Skeletal muscle satellite cell (primary cell): ENCODE results near the gene SYPL2. TPM values are rescaled to one million over a fixed set of nuclear protein-coding genes. Genes with fewer than 3 reads are reported as not detected.
A peak's percentile ranks its signal among the peaks of the same experiment; 100 is the strongest.

Experiments used
- H3K27me3 ChIP-seq: 2 replicates; pipeline ENCODE4 v1.7.0; 2013; ENCODE audit warnings: low read length; ENCODE audit not compliant: control insufficient read depth, insufficient read depth
- H3K36me3 ChIP-seq: 2 replicates; pipeline ENCODE4 v1.7.0; 2013; ENCODE audit warnings: mild to moderate bottlenecking, control low read depth, low read length; ENCODE audit not compliant: insufficient read depth
- H3K4me1 ChIP-seq: 2 replicates; pipeline ENCODE4 v1.7.0; 2013; ENCODE audit warnings: low read length; ENCODE audit not compliant: control insufficient read depth, insufficient read depth
- H3K4me2 ChIP-seq: 2 replicates; pipeline ENCODE4 v1.7.0; 2013; ENCODE audit warnings: mild to moderate bottlenecking, low read length
- H3K4me3 ChIP-seq: 2 replicates; pipeline ENCODE4 v1.7.0; 2013; ENCODE audit warnings: low read length
- H3K9ac ChIP-seq: 2 replicates; pipeline ENCODE4 v1.7.0; 2013; ENCODE audit warnings: mild to moderate bottlenecking, low read depth, low read length, moderate library complexity
- H3K9me3 ChIP-seq: replicated peaks from 2 replicates; pipeline ENCODE4 v1.7.0; 2013; ENCODE audit warnings: mild to moderate bottlenecking, control low read depth, low read length
- total RNA-seq: library from RNA; depleted of rRNA; stranded (reverse); fragments of >200 nt; gene quantifications from 2 replicates; pipeline ENCODE4 v1.2.3, GENCODE V29; 2012; rRNA removed

The SYPL2 gene
- under 0.01 and 0.25 TPM in 2 replicates for total RNA-seq

- peaks cover 80% of the 10 kb centered on the region for H3K27me3 ChIP-seq
- H3K9ac ChIP-seq, result peak within 1 kb of the TSS; percentile 31
- peak within 1 kb of the TSS; percentile 70 for H3K4me3 ChIP-seq
- H3K4me2 ChIP-seq, result peak within 1 kb of the TSS; percentile 78
- no peaks in the 10 kb centered on the region for H3K36me3 ChIP-seq
- no peaks in the 10 kb centered on the region for H3K9me3 ChIP-seq
- peaks cover 4% of the 10 kb centered on the region for H3K4me1 ChIP-seq
Observed at GRCh38 chr1:109466452-109467300, at the start of gene SYPL2. SYPL2 (plus strand) TSS chr1:109466546; CDS start chr1:109466844, 298 bp downstream.

GRCh38 chr1:109423498-109423897, 42.8 kb upstream of the SYPL2 start:
- peaks cover 21% of the 10 kb centered on the region for H3K36me3 ChIP-seq
- H3K9me3 ChIP-seq, result no peaks in the 10 kb centered on the region
- H3K4me2 ChIP-seq, result peak overlapping the region; percentile 38
- H3K27me3 ChIP-seq, result no peaks in the 10 kb centered on the region
- H3K4me1 ChIP-seq, result peaks cover 18% of the 10 kb centered on the region
- H3K9ac ChIP-seq, result no peak overlapping the region
- no peak overlapping the region for H3K4me3 ChIP-seq

DNA sequence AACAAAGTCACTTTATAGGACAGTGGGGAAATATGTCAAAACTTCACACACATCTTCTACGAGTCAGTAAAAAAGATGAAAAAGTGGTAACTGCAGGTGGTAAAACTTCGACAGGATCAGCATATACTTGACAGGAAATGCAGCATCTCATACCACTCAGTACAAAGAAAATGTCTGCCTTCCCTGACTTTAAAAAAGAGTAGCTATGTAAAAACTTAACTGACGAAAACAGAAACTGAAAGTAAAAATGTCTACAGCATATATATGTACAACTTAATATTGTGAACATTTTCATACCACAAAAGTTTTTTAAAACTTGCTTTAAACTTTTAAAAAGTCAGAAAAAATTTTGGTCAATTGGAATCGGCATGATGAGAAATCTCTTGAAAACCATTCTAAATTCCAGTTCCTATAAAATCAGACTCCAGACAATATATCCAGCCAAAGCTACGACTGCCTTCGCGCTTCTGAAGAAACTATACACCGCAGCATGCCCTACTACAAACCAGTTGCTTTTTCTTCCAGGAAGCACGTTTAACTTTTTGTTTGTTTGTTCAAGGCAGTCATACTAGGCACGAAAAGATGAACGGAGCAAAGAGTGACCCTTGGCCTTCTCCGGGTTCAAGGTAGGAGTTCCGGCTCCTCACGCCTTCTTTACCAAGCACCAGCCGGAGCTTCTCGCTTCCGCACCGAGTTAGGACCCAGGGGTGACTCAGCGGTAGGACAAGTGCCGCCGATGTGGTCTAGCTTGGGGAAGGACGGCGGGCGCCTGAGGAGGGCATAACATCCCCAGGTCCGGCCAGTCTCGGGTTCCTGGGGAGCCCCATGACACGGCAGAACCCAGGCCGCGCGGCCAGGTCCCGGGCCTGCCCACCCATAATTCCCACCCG, 40.7 kb upstream of the SYPL2 start:
- peak overlapping the region; percentile 86 for H3K4me2 ChIP-seq
- peak overlapping the region; percentile 80 for H3K4me3 ChIP-seq
- H3K36me3 ChIP-seq, result peaks cover 13% of the 10 kb centered on the region
- H3K4me1 ChIP-seq, result peaks cover 18% of the 10 kb centered on the region
- H3K9me3 ChIP-seq, result no peaks in the 10 kb centered on the region
- H3K27me3 ChIP-seq, result no peaks in the 10 kb centered on the region
- H3K9ac ChIP-seq, result peak overlapping the region; percentile 85

DNA sequence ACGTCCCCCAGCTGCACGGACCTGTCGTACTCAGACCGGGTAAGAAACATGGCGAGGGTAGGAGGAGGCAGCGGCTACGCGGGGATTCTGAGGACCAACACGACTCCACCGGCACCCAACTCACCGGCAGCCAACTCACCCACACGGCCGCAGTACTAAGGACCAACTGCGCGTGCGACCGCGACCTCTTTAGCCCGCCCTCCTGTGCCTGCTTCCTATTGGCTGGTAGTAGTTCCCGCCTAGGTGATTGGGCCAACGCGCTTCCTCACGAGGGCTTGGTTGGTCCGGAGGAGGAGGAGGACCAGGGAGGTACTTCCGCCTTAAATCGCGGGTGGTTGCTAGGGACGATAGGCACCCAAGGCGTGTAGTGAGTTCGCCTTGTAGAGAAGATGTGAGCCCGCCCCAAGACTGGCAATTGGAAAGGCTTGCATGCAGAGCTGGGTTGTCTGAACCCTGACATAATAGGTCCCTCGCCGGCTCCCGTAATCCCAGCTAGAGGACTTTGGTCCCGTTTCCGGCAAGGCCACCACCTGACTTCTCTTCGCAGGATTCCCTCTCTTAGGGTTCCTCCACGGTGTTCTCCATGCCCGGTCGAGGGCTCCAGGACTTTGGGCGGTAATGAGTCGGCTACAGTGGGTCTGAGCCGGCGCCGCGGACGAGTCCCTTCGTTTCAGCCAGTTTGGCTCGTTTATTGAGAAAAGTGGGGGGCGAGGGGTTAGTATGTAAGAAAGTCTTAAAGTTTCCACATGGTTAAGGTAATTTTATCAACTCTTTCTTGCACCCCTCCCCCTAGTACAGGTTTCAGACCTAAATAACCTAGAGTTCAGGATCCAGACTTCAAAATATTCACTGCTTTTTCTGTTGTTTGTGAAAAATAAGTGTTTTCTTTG, 39.8 kb upstream of the SYPL2 start, which contains the start of gene PSMA5:
PSMA5 (minus strand) TSS at position 168 of the 890 bp plus-strand sequence; CDS start at position 50, 118 bp downstream.
- H3K4me3 ChIP-seq, result peak within 1 kb of the TSS; percentile 80
- peaks cover 18% of the 10 kb centered on the region for H3K4me1 ChIP-seq
- peak within 1 kb of the TSS; percentile 87 for H3K4me2 ChIP-seq
- H3K27me3 ChIP-seq, result no peaks in the 10 kb centered on the region
- H3K9ac ChIP-seq, result peak within 1 kb of the TSS; percentile 85
- no peaks in the 10 kb centered on the region for H3K9me3 ChIP-seq
- H3K36me3 ChIP-seq, result peaks cover 4% of the 10 kb centered on the region

DNA sequence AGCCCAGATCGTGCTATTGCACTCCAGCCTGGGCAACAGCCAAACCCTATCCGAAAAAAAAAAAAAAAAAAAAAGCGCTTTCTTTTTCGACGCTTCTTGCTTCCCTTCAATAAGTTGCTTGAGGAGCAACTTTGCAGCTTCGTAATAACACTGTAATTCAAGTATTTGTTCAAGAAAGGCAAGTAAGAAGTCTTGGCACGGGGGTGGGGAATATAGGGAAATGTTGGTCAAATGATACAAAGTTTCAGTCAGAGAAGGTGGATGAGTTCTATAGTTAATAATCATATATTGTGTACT, 39.2 kb upstream of the SYPL2 start:
- H3K9me3 ChIP-seq, result no peaks in the 10 kb centered on the region
- H3K4me3 ChIP-seq, result peak overlapping the region; percentile 80
- H3K27me3 ChIP-seq, result no peaks in the 10 kb centered on the region
- H3K9ac ChIP-seq, result peak overlapping the region; percentile 84
- peaks cover under 1% of the 10 kb centered on the region for H3K36me3 ChIP-seq
- H3K4me2 ChIP-seq, result peak overlapping the region; percentile 87
- peaks cover 18% of the 10 kb centered on the region for H3K4me1 ChIP-seq

GRCh38 chr1:109432336-109432735, 34.0 kb upstream of the SYPL2 start:
- H3K9ac ChIP-seq, result no peak overlapping the region
- no peak overlapping the region for H3K4me2 ChIP-seq
- no peak overlapping the region for H3K4me3 ChIP-seq
- H3K27me3 ChIP-seq, result no peaks in the 10 kb centered on the region
- H3K36me3 ChIP-seq, result no peaks in the 10 kb centered on the region
- peaks cover 4% of the 10 kb centered on the region for H3K4me1 ChIP-seq
- H3K9me3 ChIP-seq, result no peaks in the 10 kb centered on the region

- no peaks in the 10 kb centered on the region for H3K36me3 ChIP-seq
- no peak overlapping the region for H3K4me3 ChIP-seq
- H3K9me3 ChIP-seq, result no peaks in the 10 kb centered on the region
- H3K4me2 ChIP-seq, result no peak overlapping the region
- H3K4me1 ChIP-seq, result peaks cover 3% of the 10 kb centered on the region
- no peak overlapping the region for H3K9ac ChIP-seq
- H3K27me3 ChIP-seq, result no peaks in the 10 kb centered on the region
Observed at GRCh38 chr1:109433322-109433721, 33.0 kb upstream of the SYPL2 start.

DNA sequence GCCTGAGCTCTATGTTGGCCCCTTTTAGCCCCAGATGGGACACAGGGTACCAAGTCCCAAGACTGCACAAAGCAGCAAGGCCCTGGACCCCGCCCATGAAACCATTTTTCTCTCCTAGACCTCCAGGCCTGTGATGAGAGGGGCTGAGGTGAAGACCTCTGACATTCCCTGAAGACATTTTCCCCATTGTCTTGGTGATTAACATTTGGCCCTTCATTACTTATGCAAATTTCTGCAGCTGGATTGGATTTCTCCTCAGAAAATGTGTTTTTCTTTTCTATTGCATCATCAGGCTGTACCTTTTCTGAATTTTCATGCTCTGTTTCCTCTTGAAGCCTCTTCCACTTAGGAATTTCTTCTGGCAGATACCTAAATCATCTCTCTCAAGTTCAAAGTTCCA, 31.9 kb upstream of the SYPL2 start:
- peaks cover 12% of the 10 kb centered on the region for H3K4me1 ChIP-seq
- H3K4me3 ChIP-seq, result no peak overlapping the region
- H3K27me3 ChIP-seq, result no peaks in the 10 kb centered on the region
- H3K36me3 ChIP-seq, result no peaks in the 10 kb centered on the region
- H3K9ac ChIP-seq, result no peak overlapping the region
- no peaks in the 10 kb centered on the region for H3K9me3 ChIP-seq
- H3K4me2 ChIP-seq, result no peak overlapping the region

DNA sequence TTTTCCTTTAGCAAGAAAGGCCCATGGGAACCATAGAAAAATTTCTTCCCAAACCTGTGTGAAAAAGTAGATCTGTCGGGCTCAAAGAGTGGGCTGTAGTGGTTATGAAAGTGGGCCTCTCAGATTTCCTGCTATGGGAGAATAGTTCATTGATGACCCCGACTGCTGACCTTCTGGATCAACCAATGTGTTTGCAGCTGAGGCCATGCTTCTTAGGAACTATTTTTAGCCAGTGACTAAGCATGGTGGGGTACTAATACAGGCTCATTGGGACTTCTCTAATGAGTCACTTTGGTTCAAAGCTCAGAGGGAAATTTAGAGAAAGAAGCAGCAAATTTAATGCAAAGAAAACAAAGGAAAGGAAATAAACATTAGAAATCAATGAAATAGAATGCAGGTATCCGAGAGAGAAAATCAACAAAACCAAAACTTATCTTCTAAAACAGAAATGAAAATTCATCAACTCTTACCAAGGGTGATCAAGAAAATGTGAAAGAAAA, 27.5 kb upstream of the SYPL2 start:
- Histone ChIP-seq H3K4me3 (peak overlapping the region; percentile 33), H3K9ac (peak overlapping the region; percentile 45), H3K9me3 (peaks cover 2% of the 10 kb centered on the region), H3K4me2 (peak overlapping the region; percentile 58), H3K36me3 (no peaks in the 10 kb centered on the region), H3K4me1 (peaks cover 32% of the 10 kb centered on the region), H3K27me3 (no peaks in the 10 kb centered on the region)

DNA sequence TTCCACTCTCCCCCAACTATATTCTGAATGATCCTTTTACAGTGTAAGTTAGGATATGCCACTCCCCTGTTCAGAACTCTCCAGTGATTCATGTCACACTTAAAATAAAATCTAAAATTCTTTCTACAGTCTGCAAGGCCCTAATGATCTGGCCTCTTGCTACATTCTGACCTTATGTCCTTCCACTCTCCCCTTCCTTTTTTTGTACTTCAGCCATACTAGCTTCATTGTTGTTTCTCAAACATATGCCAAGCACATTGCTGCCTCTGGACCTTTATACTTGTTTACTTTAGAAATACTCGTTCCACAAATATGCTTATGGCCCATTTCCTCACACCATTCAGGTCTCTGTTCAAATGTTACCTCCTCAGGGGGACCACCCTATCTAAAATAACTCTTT, 25.3 kb upstream of the SYPL2 start:
- Histone ChIP-seq H3K4me3 (no peak overlapping the region), H3K36me3 (no peaks in the 10 kb centered on the region), H3K9ac (peak overlapping the region; percentile 7), H3K4me2 (peak overlapping the region; percentile 44), H3K4me1 (peaks cover 32% of the 10 kb centered on the region), H3K9me3 (peaks cover 2% of the 10 kb centered on the region), H3K27me3 (peaks cover 15% of the 10 kb centered on the region)
